HG03060 (cell line): ENCODE measurements around the gene ALDH1L1.

Experiments
- ATAC-seq: cut with Tn5 transposase; IDR thresholded peaks from one replicate; pipeline ENCODE4 v1.9.1; 2021; ENCODE audit warnings: low read depth, moderate number of reproducible peaks; ENCODE audit not compliant: unreplicated experiment

Gene ALDH1L1

DNA sequence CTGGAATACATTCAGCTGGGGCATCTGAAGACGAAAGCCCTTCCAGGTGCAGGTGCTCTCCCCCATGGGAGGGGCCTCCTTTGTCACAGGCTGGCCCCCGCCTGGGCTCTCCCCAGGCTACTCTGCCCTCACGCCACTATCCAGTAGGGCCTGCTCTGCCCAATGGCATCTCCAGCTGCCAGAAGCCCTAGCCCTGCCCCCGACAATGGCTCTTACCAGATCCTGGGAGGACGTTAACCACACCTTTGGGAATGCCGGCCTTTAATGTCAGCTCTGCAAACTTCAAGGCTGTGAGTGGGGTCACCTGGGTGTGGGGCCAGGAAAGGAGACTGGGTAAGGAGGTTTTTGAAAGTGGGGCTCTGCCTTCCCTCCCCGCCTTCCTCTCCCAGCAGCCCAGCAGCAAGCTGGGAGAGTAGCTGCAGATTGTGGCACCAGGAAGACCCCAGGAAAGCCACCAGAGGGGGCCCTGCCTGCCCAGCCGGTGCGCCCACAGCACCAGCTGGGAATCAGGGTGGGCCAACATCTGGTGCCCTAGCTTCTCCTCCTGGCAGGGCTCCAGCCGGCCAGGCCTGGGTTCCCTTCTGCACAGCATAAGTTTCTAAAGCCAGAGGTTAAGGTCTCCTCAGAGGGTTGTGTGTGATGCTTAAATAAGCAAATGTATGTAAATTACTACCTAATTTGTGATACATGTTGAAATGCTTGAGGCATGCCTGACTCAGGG lies 56.1 kb downstream of the ALDH1L1 start:
- ATAC-seq = no peak

DNA sequence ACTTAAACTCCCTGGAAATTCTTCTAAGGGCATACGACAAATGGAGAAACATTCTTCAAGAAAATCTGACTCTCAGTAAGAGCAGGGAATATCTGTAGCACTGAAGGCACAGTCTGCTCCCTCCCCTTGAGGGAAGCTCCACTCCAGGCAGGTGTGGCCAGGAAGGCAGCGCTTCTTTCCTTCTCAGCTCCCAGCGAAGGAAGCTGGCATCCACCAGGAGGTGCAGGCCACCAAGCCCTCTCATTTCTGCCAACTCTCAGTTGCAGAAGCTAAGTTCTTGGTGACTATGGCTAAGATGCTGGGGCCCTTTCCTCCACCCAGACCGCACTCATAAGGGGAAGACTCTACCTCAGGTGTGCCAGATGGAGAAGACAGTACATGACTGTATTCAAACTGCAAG lies 58.8 kb downstream of the ALDH1L1 start:
- no peak for ATAC-seq

DNA sequence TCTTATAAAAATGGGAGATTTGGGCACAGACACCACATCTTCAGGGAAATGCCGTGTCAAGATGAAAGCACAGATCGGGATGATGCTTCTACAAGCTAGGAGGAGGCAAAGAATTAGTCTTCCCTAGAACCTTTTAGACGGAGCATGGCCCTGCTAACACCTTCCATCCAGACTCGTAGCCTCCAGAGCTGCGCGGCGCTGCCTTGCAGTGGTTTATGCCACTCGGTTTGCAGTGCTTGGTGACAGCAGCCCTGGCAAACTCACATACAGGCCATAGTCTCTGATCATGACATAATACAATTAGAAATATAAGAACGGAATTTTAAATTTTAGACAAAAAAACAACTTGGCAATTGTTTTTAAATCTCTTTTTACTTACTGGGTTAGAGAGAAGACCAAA lies 59.3 kb downstream of the ALDH1L1 start:
- ATAC-seq = no peak

DNA sequence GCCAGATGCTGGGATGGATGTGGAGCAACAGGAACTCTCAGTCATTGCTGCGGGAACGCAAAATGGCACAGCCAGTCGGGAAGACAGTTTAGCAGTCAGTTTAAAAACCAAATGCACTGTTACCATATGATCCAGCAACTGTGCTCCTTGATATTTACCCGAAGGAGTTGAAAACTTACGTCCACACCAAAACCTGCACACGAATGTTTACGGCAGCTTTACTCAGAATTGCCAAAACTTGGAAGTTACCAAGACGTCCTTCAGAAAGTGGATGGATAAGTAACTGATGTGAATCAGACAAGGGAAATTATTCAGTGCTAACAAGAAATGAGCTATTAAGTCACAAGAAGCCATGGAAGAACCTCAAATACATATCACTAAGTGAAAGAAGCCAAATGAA lies 60.4 kb downstream of the ALDH1L1 start:
- ATAC-seq = no peak

DNA sequence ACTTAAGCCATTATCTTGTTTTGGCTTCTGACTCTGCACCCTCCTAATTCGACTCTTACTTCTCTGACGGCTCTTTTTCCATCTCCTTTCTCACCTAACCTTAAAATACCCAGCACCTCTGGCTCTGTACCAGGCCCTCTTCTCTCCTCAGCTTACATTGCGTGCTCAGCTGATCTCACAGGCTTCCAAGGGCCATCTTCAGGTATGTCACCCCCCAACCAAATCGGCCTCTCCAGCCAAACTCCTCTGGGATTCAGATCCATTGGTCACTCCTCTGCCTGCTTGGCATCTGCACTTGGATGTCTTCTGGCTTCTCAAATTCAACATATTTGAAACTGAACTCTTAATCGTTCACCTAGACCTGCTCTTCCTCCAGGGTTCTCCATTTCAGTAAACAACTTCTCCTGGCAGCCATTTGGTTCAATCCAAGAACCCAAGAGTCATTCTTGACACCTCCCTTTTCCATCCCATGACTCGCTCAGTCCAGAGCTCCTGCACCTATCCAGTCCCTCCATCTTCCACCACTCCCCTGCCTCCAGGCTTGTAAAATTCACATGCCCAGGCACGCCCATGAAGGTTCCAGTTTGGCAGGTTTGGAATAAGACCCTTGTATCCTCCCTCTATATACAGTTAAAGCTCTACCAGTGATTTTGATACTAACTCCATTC lies 61.2 kb downstream of the ALDH1L1 start:
- ATAC-seq = no peak

DNA sequence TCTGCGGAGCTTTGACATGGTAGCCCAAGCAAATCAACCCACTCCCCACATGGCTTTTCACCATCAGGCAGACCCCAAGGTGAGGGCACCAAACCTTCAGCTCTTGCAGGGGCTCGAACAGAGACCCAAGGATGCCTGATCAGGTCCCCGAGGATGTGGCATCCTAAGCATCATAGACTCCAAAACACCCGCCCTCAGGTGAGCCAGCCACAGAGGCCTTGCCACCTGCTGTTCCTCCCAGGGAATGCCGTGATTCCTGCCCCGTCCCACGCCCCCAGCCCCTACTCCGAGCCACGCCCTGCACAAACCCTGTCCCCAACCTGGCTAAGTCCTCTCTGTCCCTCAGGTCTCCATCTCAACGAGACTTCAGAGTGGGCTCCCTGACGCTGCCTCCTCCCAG lies 61.8 kb downstream of the ALDH1L1 start:
- no peak for ATAC-seq

DNA sequence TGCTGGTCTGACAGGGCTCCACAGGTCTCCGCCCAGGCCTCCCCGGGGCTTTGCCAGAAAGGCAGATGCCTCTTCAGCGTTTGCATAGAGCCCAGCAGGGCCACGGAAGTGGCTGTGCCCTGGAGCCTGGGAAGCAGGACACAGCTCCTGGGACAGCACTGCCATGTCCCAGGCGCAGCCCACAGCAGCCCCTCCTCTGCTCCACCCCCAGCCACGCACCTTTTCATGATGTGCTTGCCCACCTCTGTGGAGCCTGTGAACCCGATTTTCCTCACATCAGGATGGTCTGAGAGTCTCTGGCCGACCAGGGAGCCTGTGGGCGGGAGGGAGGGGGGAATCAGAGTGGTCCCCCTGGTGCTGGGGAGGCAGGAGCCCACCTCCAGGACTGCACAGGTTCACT lies 62.6 kb downstream of the ALDH1L1 start:
- ATAC-seq = no peak

DNA sequence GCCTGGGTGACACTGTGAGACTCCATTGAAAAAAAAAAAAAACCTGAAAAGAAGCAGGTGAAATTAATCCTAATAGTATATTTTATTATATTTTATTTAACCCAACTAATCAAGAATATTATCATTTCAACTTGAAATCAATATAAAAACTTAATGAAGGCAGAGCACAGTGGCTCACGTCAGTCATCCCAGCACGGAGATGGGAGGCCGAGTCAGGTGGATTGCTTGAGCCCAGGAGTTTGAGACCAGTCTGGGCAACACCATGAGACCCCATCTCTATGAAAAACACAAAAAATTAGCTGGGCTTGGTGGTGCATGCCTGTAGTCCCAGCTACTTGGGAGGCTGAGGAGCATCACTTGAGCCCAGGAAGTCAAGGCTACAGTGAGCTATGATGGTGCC lies 63.2 kb downstream of the ALDH1L1 start:
- ATAC-seq = no peak

DNA sequence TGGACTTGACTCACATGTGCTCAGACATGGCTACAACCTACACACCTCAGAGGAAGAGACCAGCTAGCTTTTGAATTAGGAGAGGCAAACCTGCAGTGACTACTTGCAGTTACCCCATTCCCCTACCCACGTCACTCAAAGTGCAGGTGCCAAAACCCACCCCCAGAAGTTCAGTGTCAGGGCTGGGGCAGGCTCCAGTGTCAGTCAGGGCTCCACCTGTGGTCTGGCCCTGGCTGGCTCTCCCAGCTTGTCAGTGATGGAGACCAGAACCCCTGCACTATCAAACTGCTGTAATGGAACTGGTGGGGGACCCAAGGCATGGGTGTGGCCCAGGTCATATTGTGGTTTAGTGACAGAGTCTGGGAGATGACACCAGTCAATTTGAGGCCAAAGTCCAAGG lies 63.9 kb downstream of the ALDH1L1 start:
- ATAC-seq = no peak

DNA sequence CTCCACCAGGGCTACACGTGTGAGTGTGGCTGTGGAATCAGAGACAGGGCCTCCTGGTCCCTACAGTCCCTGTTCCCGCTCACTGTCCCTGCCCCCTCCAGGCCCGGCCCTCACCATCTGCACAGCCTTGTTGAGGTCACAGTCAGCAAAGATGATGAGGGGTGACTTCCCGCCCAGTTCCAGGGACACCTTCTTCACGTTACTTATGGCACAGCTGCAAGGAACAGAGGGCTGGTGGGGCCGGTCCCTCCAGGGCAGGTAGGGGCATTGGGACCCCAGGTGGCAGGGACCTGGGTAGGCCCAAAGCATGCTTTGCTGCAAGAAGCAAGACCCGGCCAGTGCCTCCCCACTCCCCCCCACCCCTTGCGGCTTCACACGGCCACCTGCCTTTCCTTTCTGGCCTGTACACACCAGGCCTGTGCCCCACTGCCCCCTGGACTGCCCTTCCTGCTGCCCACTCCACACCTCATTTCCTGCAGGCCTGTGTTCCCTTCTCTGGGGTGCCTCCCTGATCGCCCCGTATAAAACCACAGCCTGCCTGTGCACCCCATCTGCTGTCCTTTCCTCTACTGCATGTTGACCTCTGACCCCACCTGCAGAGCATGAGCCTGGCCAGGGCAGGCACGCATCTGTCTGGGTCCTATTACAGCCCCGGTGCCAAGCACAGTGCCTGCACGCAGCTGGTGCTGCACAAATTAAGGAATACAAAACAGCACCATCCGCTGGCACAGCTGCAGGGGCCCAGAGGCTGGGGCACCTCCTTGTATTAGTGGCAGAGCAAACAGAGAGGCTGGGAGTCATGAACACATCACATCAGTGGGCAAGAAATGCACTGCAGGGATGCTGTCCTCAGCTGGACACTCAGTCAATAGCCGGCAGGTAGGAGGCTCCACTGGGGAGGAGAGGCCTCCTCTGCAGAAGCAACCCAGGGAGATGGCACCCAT lies 65.7 kb downstream of the ALDH1L1 start:
- no peak for ATAC-seq

DNA sequence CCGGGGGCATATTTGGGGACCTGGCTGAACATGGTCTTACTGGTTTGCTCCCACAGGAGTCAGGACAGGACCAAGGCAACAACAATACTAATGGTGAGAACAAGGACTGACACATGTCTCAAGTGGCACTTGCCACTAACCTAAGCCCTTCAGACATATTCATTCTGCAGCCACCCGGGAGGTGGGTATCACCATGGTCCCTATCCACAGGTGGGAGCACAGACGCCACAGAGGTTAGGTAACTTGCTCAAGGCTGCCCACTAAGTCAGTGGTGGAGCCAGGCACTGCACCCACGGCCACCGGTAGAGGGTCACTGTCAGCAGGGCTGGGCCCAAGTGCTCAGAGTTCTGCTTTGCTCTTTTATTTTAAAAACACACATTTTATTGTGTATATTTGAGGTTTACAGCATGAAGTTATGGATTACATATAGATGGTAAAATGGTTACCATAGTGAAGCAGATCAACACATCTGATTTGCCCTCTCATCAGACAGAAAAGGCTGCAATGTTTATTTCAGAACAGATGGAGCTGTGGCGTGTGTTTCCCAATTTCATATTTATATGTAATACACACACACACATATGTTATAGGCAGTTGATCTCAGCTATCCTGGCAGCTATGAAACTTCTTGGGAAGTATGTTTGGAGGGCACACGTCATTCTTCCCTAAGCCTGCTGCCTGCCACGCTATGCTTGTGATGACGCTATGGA lies 66.5 kb downstream of the ALDH1L1 start:
- no peak for ATAC-seq

DNA sequence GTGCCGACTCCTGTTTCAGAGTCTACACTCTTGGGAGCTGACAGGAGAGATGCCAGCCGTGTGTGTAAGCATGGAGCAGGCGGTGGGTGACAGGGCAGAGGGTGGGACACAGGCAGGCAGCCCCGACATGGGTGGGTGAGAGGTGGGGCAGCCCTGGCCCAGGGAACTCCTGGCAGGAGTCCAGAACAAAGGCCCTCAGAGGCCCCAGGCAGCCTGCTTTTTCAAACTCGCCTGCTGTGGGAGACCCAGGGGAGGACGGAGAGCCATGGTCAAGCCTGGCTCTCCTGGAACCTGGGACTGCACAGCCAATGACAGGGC lies 67.2 kb downstream of the ALDH1L1 start:
- no peak for ATAC-seq

DNA sequence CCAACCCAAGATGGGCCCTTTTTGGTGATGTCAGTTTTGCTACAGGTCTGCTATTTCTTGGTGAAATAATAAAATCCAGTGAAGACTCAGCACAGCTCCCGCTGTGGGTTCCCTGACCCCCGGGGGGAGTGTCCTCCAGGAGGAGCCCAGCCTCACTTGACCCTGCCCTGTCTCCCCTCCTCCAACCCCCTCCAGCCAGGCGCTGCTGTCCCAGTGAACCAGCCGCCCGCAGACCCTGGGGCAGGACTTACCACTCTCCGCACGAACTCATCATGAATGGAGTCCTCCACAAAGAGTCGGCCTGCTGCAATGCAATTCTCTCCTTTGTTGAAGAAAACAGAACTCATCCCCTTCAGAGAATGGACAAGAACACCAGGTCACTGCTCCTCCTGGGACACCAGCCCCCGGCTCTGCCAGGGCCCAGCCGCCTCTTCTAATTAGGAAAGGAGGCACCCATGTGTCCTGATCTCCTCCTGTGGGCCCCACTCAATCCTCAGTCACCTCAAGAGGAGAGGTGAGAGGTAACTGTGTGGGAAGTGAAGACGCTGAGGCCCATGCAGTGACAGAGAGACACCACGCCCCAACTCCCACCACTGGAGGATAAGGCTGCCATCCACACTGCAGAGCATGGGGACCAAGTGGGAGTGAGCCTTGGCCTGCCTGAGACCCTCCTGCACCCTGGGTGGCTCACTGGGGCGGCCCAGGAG lies 67.7 kb downstream of the ALDH1L1 start:
- no peak for ATAC-seq

DNA sequence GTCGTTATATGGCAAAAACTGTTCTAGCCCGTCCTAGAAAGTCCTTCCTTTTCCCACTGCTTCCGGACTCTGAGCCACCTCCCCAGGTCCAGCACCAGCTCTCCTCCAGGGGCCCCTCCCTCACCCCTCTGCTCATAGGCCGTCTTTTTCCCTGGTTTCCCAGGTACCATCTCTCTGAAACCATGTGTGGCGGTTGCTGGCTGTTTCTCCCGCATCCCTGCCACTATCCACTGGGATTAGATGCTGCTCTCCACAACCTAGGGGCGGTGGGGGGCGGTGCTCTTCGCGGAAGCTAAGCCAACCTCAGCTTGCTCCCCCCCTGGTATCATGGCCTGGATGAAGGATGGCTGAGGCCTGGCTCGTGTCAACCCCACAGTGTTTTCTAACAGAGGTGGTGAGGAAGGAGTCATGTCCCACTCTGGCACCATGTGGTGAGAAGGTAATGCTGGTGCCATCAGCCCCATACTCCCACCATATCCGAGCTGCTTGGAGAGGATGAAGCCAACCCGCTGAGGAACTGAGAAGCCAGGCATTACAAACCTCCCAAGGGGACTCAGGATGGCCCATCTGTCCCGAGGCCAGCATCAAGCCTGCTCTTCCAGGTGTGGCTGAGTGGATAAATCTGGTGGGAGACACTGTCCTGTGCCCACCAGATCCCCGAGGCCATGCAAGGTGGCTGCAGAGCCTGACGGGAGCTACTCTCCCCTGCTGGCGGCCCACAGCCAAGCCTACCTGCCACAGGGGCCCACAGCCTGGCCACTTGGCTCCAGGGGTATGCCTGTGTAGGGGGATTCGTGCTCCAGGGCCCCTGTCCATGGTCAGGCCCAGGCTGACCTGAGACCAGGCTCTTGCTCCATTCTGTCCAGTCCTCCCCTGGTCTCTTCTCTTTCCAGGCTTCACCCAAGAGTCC lies 68.6 kb downstream of the ALDH1L1 start:
- ATAC-seq = no peak

DNA sequence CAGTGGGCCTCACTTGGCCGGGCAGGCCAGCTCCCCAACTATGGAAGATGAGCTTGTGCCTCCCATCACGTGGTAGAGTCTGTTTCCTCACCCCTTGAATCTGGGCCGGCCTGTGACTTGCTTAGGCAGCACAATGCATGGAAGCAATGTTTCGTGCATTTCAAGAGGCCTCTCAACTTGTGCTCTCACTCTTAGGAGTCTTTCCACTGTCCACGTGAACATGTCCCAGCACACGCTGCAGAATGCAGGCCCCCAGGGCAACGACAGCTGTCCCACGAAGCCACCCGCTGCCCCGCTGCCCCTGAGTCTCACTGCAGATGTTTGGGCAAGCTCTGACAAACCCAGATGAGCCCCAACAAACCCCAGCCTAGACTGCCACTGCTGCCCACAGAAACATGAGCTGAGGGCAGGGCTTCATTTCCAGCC lies 69.2 kb downstream of the ALDH1L1 start:
- ATAC-seq = no peak

DNA sequence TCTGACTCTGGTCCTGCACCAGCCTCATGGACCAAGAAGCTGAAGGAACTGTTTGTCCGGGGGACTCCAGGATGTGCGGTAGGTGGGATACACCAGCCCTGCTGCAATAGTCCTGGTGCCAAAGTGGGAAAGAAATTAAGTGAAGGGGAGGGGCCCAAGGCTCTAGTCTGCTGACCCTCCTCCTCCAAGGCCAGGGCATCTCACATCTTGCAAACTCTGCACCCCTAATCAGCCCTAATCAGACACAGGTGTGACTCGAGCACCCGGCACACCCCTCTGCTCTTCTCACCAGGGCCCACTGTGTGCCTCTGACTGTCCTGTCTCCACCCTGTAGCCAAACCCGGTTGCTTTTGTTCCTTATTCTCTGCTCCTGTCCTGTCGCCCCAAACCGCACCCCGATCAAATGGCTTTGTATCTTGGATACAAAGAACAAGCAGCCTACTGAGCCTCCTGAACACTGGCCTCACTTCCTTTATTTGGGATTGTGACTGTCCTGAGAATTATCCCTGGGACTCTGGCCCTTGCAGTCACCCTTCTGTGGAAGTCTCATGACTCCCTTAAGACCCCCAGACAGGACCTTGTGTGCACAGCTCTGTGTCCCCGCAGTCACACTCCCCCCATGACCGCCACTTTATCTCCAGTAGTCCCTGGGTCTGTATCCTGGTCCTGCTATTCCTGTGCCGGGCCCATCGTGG lies 69.8 kb downstream of the ALDH1L1 start:
- ATAC-seq = no peak

DNA sequence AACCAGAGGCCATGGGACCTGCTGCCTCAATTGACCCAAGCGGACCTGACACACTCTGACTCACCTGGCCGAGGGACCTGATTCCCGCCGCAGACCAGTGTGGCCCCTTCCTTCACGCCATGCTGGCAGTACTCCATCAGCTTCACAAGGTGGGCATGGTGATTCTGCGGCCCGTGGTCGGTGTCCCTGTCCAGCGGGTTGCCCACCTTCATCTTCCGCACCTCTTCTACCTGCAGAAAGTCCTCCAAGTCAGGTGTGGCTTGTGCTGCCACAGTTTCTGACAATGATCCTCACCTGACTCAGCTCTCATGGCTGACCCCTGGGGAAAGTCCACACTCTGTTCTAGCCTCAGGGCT lies 70.5 kb downstream of the ALDH1L1 start:
- no peak for ATAC-seq

DNA sequence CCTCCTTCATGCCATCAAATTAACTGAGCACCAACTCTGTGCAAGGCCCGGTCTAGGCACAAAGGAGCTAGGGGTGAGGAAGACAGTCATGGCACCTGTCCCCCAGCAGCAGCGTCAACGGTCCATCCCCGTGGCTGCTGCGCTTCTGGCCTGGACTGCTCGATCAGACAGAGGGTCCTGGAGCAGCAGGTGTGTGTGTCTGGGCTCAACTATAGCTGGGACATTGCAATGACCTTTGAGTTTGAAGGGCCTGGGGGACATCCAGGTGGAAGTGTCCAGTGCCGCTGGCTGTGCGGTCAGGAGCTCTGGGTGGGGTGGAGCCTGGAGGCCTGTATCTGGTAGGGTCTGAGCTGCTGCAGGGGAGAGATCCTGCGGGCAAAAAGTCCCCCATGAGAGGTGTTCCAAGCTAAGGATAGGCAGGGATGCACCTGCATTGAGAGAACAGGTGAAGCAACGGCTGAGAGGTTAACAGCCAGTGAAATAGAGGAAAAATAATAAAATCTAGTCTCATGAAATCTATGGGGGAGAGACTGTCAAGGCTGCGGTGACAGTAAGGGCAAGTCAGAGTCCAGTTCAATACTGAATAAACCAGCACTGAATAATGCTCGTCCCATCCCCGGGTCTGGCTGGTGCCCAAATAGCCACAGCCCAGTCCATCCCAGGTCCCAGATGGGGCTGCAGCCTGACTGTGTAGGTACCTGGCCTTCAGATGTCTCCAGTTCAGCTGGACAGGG lies 71.1 kb downstream of the ALDH1L1 start:
- no peak for ATAC-seq
